ENCODE measurements around the gene ACR. TPM values are rescaled to one million over a fixed set of nuclear protein-coding genes. Genes with fewer than 3 reads are reported as not detected.
A peak's percentile ranks its signal among the peaks of the same experiment; 100 is the strongest.
"Not testable (repeated sequence)": the region's sequence is repeated elsewhere in the genome, so short reads cannot be mapped to it uniquely, and the experiment has no call there.

ACR gene
- total and polyA plus RNA-seq, 10 of the 15 experiments (the other 5 are each of a cell fraction or from before 2014, with no cell fraction given), result not detected

- peak; percentile 73 for TF ChIP-seq MYC (IDR thresholded peaks at IDR 0.05; ENCODE audit: insufficient read depth, insufficient read length, insufficient replicate concordance, low read length, severe bottlenecking)
- TF ChIP-seq NRF1 (conservative IDR thresholded peaks at IDR 0.05; ENCODE audit: low read depth, low read length), result 0 out of 2 replicates have a peak, but pooled peaks have one; percentile 10
- TF ChIP-seq, protein P1, sequence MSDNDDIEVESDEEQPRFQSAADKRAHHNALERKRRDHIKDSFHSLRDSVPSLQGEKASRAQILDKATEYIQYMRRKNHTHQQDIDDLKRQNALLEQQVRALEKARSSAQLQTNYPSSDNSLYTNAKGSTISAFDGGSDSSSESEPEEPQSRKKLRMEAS (IDR thresholded peaks at IDR 0.05; ENCODE audit: low read depth, low read length), result peak; percentile 79
- TF ChIP-seq HCFC1 (IDR thresholded peaks at IDR 0.05; ENCODE audit: low read length), result peak; percentile 55; the same call in 1 of the 2 replicates
- TF ChIP-seq MYB (IDR thresholded peaks at IDR 0.05; ENCODE audit: borderline replicate concordance, low read depth, low read length), result peak; percentile 90
- TF ChIP-seq HDAC6 (IDR thresholded peaks at IDR 0.05; ENCODE audit: unreplicated experiment), result peak; percentile 55
- peak in 1 of 2 experiments; percentile 87; a peak in 2 of 4 replicates for TF ChIP-seq BHLHE40 (IDR thresholded peaks at IDR 0.05; ENCODE audit: borderline replicate concordance in 1 of 2, low read depth in 2 of 2, low read length in 1 of 2)
- TF ChIP-seq, protein P2, sequence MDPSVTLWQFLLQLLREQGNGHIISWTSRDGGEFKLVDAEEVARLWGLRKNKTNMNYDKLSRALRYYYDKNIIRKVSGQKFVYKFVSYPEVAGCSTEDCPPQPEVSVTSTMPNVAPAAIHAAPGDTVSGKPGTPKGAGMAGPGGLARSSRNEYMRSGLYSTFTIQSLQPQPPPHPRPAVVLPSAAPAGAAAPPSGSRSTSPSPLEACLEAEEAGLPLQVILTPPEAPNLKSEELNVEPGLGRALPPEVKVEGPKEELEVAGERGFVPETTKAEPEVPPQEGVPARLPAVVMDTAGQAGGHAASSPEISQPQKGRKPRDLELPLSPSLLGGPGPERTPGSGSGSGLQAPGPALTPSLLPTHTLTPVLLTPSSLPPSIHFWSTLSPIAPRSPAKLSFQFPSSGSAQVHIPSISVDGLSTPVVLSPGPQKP (IDR thresholded peaks at IDR 0.05; ENCODE audit: low read depth, low read length), result peak; percentile 48; the same call in 1 of the 2 replicates
- peak; percentile 89 for TF ChIP-seq SIN3A (IDR thresholded peaks at IDR 0.05; ENCODE audit: low read depth, low read length)
- TF ChIP-seq, protein P3, sequence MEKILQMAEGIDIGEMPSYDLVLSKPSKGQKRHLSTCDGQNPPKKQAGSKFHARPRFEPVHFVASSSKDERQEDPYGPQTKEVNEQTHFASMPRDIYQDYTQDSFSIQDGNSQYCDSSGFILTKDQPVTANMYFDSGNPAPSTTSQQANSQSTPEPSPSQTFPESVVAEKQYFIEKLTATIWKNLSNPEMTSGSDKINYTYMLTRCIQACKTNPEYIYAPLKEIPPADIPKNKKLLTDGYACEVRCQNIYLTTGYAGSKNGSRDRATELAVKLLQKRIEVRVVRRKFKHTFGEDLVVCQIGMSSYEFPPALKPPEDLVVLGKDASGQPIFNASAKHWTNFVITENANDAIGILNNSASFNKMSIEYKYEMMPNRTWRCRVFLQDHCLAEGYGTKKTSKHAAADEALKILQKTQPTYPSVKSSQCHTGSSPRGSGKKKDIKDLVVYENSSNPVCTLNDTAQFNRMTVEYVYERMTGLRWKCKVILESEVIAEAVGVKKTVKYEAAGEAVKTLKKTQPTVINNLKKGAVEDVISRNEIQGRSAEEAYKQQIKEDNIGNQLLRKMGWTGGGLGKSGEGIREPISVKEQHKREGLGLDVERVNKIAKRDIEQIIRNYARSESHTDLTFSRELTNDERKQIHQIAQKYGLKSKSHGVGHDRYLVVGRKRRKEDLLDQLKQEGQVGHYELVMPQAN (conservative IDR thresholded peaks at IDR 0.05), result peak; percentile 97
- peak; percentile 80 for TF ChIP-seq IRF5 (IDR thresholded peaks at IDR 0.05; ENCODE audit: borderline replicate concordance)
- peak; percentile 49; the same call in 1 of the 2 replicates for TF ChIP-seq POLR2A (IDR thresholded peaks at IDR 0.05; ENCODE audit: low read depth, low read length)
- TF ChIP-seq MXI1 (IDR thresholded peaks at IDR 0.05; ENCODE audit: low read depth, low read length), result peak; percentile 92
- peak; percentile 41 for DNase-seq (ENCODE audit: low read depth, low spot score)
- CTCF ChIA-PET; H3K36me3 ChIP-seq (ENCODE audit: control insufficient read depth in 2 of 2, insufficient read depth in 2 of 2, low read length in 1 of 2); SMC1A ChIA-PET (ENCODE audit: uncharacterized antibody, unreplicated experiment); POLR2A ChIA-PET; H3K79me2 ChIP-seq (ENCODE audit: control insufficient read depth, insufficient read depth, low read length); H3K9me3 ChIP-seq (replicated peaks; ENCODE audit: control insufficient read depth, insufficient read depth, low read length); RAD21 ChIA-PET (ENCODE audit: unreplicated experiment); intact Hi-C loops (cut with micrococcal nuclease; ENCODE audit: unreplicated experiment); H3K27ac ChIP-seq (ENCODE audit: control insufficient read depth, insufficient read depth); H3K9ac ChIP-seq (ENCODE audit: control insufficient read depth, insufficient read depth, low read length); H3K4me1 ChIP-seq (ENCODE audit: control insufficient read depth, insufficient read depth, low read length); BruUV-seq (replicated peaks); in situ Hi-C loops (cut with MboI); H4K20me1 ChIP-seq (ENCODE audit: control insufficient read depth, insufficient read depth); H3K27me3 ChIP-seq (replicated peaks in 1 of 2; ENCODE audit: control insufficient read depth in 2 of 2, insufficient read depth in 2 of 2, low read length in 1 of 2): not testable (repeated sequence)
- peak; percentile 96 for ATAC-seq
- FAIRE-seq, result peak; percentile 89
- WGBS (ENCODE audit: insufficient coverage, insufficient replicate concordance, low lambda C conversion rate, missing lambda C conversion rate), result 2% methylated on average over 28 of the region's 77 CpGs
- Histone ChIP-seq H3K4me2 (ENCODE audit: control insufficient read depth, insufficient read depth) (peak within 1 kb of the TSS; percentile 48; the same call in 1 of the 2 replicates), H3K4me3 (peak within 1 kb of the TSS; percentile 69), H2AFZ (ENCODE audit: control insufficient read depth, low read depth, low read length) (peak within 1 kb of the TSS; percentile 47)
Observed at GRCh38 chr22:50783033-50783879, 45.3 kb downstream of the ACR start, which contains the start of gene RABL2B. Gene RABL2B (minus strand): TSS chr22:50783636. CDS start chr22:50782294, 1,342 bp downstream.
